Measurements from ENCODE around the gene TMEM54. TPM values are rescaled to one million over a fixed set of nuclear protein-coding genes. Genes with fewer than 3 reads are reported as not detected.
A peak's percentile ranks its signal among the peaks of the same experiment; 100 is the strongest.
"Not testable (repeated sequence)": the region's sequence is repeated elsewhere in the genome, so short reads cannot be mapped to it uniquely, and the experiment has no call there.

The TMEM54 gene
- polyA plus RNA-seq, 3 donors = 6.1 to 7.9 (median 7.7) TPM

GRCh38 chr1:32926562-32926961, 25.4 kb upstream of the TMEM54 start:
- DNase-seq (ENCODE audit: extremely low read depth in 1 of 11, low read depth in 9 of 11, low spot score in 4 of 11) = no peak

GRCh38 chr1:32925403-32926162, 24.4 kb upstream of the TMEM54 start:
- peak in 4 of 11 donors; percentile 65 to 78 (median 69) for DNase-seq (ENCODE audit: extremely low read depth in 1 of 11, low read depth in 9 of 11, low spot score in 4 of 11)

- no peak for DNase-seq (ENCODE audit: extremely low read depth in 1 of 11, low read depth in 9 of 11, low spot score in 4 of 11)
Measured at GRCh38 chr1:32924881-32925344, 23.7 kb upstream of the TMEM54 start.

GRCh38 chr1:32920833-32921232, 19.6 kb upstream of the TMEM54 start:
- no peak for DNase-seq (ENCODE audit: extremely low read depth in 1 of 11, low read depth in 9 of 11, low spot score in 4 of 11)

- DNase-seq (ENCODE audit: extremely low read depth in 1 of 11, low read depth in 9 of 11, low spot score in 4 of 11) = no peak
Measured at GRCh38 chr1:32919811-32920733, 18.9 kb upstream of the TMEM54 start.

GRCh38 chr1:32918179-32918578, 17.0 kb upstream of the TMEM54 start:
- no peak for DNase-seq (ENCODE audit: extremely low read depth in 1 of 11, low read depth in 9 of 11, low spot score in 4 of 11)

- no peak for DNase-seq (ENCODE audit: extremely low read depth in 1 of 11, low read depth in 9 of 11, low spot score in 4 of 11)
Measured at GRCh38 chr1:32917521-32917920, 16.3 kb upstream of the TMEM54 start.

GRCh38 chr1:32915766-32916706, 14.8 kb upstream of the TMEM54 start:
- no peak for DNase-seq (ENCODE audit: extremely low read depth in 1 of 11, low read depth in 9 of 11, low spot score in 4 of 11)

GRCh38 chr1:32910319-32910718, 9.1 kb upstream of the TMEM54 start:
- no peak for DNase-seq (ENCODE audit: extremely low read depth in 1 of 11, low read depth in 9 of 11, low spot score in 4 of 11)

GRCh38 chr1:32907435-32907834, 6.2 kb upstream of the TMEM54 start:
- peak in 2 of 11 donors; percentile 26 to 46 for DNase-seq (ENCODE audit: extremely low read depth in 1 of 11, low read depth in 9 of 11, low spot score in 4 of 11)

GRCh38 chr1:32906654-32907053, 5.5 kb upstream of the TMEM54 start:
- no peak for DNase-seq (ENCODE audit: extremely low read depth in 1 of 11, low read depth in 9 of 11, low spot score in 4 of 11)

- DNase-seq (ENCODE audit: extremely low read depth in 1 of 11, low read depth in 9 of 11, low spot score in 4 of 11) = not testable (repeated sequence)
Measured at GRCh38 chr1:32905588-32905987, 4.4 kb upstream of the TMEM54 start.

- no peak for DNase-seq (ENCODE audit: extremely low read depth in 1 of 11, low read depth in 9 of 11, low spot score in 4 of 11)
Measured at GRCh38 chr1:32904797-32905196, 3.6 kb upstream of the TMEM54 start.

GRCh38 chr1:32903991-32904785, 3.0 kb upstream of the TMEM54 start:
- no peak for DNase-seq (ENCODE audit: extremely low read depth in 1 of 11, low read depth in 9 of 11, low spot score in 4 of 11)

- DNase-seq (ENCODE audit: extremely low read depth in 1 of 11, low read depth in 9 of 11, low spot score in 4 of 11) = no peak
Measured at GRCh38 chr1:32902535-32902920, 1.3 kb upstream of the TMEM54 start.

- DNase-seq (ENCODE audit: extremely low read depth in 1 of 11, low read depth in 9 of 11, low spot score in 4 of 11) = no peak
Measured at GRCh38 chr1:32901823-32902534, 790 bp upstream of the TMEM54 start.

GRCh38 chr1:32900371-32900955, 726 bp downstream of the TMEM54 start:
- DNase-seq (ENCODE audit: extremely low read depth in 1 of 11, low read depth in 9 of 11, low spot score in 4 of 11) = no peak

All from renal cortex interstitium (tissue), 11 donors.